Ishikawa (cell line): ENCODE data around the gene WNT2.

Source experiments
- CEBPB ChIP-seq: IDR thresholded peaks from 2 replicates; pipeline ENCODE4 v1.6.1; 2012
- CREB1 ChIP-seq: IDR thresholded peaks from 2 replicates; pipeline ENCODE4 v1.6.1; 2012; ENCODE audit warnings: low read depth
- EGR1 ChIP-seq: IDR thresholded peaks from 2 replicates; pipeline ENCODE4 v1.6.1; 2012
- EP300 ChIP-seq: IDR thresholded peaks from 2 replicates; pipeline ENCODE4 v1.6.1; 2012; ENCODE audit warnings: borderline replicate concordance
- FOXM1 ChIP-seq: IDR thresholded peaks from 2 replicates; pipeline ENCODE4 v1.6.1; 2012; ENCODE audit warnings: low read depth, borderline replicate concordance
- MAX ChIP-seq: IDR thresholded peaks from 2 replicates; pipeline ENCODE4 v1.6.1; 2012
- NFIC ChIP-seq: IDR thresholded peaks from 2 replicates; pipeline ENCODE4 v1.6.1; 2012
- RAD21 ChIP-seq: IDR thresholded peaks from 2 replicates; pipeline ENCODE4 v1.6.1; 2012; ENCODE audit warnings: low read depth
- REST ChIP-seq: IDR thresholded peaks from 2 replicates; pipeline ENCODE4 v1.6.1; 2012; ENCODE audit warnings: low read depth, mild to moderate bottlenecking
- TAF1 ChIP-seq: IDR thresholded peaks from 2 replicates; pipeline ENCODE4 v1.6.1; 2012; ENCODE audit warnings: low read depth, mild to moderate bottlenecking
- TCF12 ChIP-seq: IDR thresholded peaks from 2 replicates; pipeline ENCODE4 v1.6.1; 2012; ENCODE audit warnings: low read depth
- TEAD4 ChIP-seq: IDR thresholded peaks from 2 replicates; pipeline ENCODE4 v1.6.1; 2012
- USF1 ChIP-seq: IDR thresholded peaks from 2 replicates; pipeline ENCODE4 v1.6.1; 2012
- YY1 ChIP-seq: IDR thresholded peaks from 2 replicates; pipeline ENCODE4 v1.6.1; 2012; ENCODE audit warnings: low read depth
- ZBTB7A ChIP-seq: IDR thresholded peaks from 2 replicates; pipeline ENCODE4 v1.6.1; 2012; ENCODE audit warnings: low read depth

WNT2 gene

GRCh38 chr7:117296066-117296465, 26.8 kb downstream of the WNT2 start:
- TF ChIP-seq TCF12 (no peak), USF1 (no peak), RAD21 (no peak), CREB1 (no peak), NFIC (no peak), EP300 (no peak), CEBPB (no peak), EGR1 (no peak), MAX (no peak), TEAD4 (no peak), YY1 (no peak), TAF1 (no peak), REST (no peak), ZBTB7A (no peak), FOXM1 (no peak)

GRCh38 chr7:117285826-117286225, 37.0 kb downstream of the WNT2 start:
- TF ChIP-seq REST, result no peak
- TF ChIP-seq EGR1, result no peak
- no peak for TF ChIP-seq USF1
- TF ChIP-seq NFIC, result no peak
- no peak for TF ChIP-seq TAF1

- TF ChIP-seq YY1, result no peak
- no peak for TF ChIP-seq FOXM1
- no peak for TF ChIP-seq CEBPB
- TF ChIP-seq TAF1, result no peak
- no peak for TF ChIP-seq NFIC
- TF ChIP-seq MAX, result no peak
Observed at GRCh38 chr7:117284692-117285091, 38.2 kb downstream of the WNT2 start.

- TF ChIP-seq ZBTB7A (no peak), CREB1 (no peak), TAF1 (no peak), NFIC (no peak), EP300 (no peak), EGR1 (no peak), REST (no peak), TEAD4 (no peak), RAD21 (no peak), TCF12 (no peak), YY1 (no peak), CEBPB (no peak), USF1 (no peak), MAX (no peak), FOXM1 (no peak)
Observed at GRCh38 chr7:117283779-117284178, 39.1 kb downstream of the WNT2 start.
